Measurements from ENCODE around the gene PBX3. TPM values are rescaled to one million over a fixed set of nuclear protein-coding genes. Genes with fewer than 3 reads are reported as not detected.

The PBX3 gene
- total RNA-seq, 1 experiment from 2014 or later = 46.0 TPM

- H3K23me2 ChIP-seq (ENCODE audit: insufficient read length, low read depth, low read length, poor library complexity, severe bottlenecking) = peaks cover 10% of the 10 kb centered on the region
- no peak overlapping the region for H4K5ac ChIP-seq (ENCODE audit: insufficient read length, low read depth, low read length)
- no peak overlapping the region for H3K27ac ChIP-seq (ENCODE audit: insufficient read length, low read depth, low read length)
- H3K56ac ChIP-seq (ENCODE audit: insufficient read length, low read depth, low read length) = no peak overlapping the region
- H4K20me1 ChIP-seq (ENCODE audit: control insufficient read depth, insufficient read depth, insufficient read length) = no peaks in the 10 kb centered on the region
- no peak overlapping the region for H2BK5ac ChIP-seq (ENCODE audit: insufficient read length, low read length)
- no peak overlapping the region for H2BK120ac ChIP-seq (ENCODE audit: low read depth, low read length, poor library complexity, severe bottlenecking)
- no peak overlapping the region for H2AK5ac ChIP-seq (ENCODE audit: insufficient read length, low read length)
- H3K23ac ChIP-seq (ENCODE audit: insufficient read length, low read depth, low read length) = no peak overlapping the region
- H3K79me2 ChIP-seq (ENCODE audit: insufficient read depth, low read length) = no peaks in the 10 kb centered on the region
- no CpG with 5 or more reads among the region's 3 CpGs for WGBS (ENCODE audit: extremely low coverage, insufficient read length, low lambda C conversion rate)
- no peak overlapping the region for H3K9ac ChIP-seq (ENCODE audit: extremely low read depth, insufficient read length, low read length)
- peak overlapping the region in 1 of 3 experiments; percentile 96; a peak in 2 of 7 replicates for H3K27ac Mint-ChIP-seq
- H3K4me1 Mint-ChIP-seq = peaks cover 73 to 80% of the 10 kb centered on the region in 2 experiments
- no peak overlapping the region for H4K8ac ChIP-seq (replicated peaks; ENCODE audit: insufficient read length, low read depth, low read length)
- no peaks in the 10 kb centered on the region for H3K79me1 ChIP-seq (ENCODE audit: insufficient read depth, low read depth, low read length, poor library complexity, severe bottlenecking)
- no peak overlapping the region for H2BK15ac ChIP-seq (ENCODE audit: low read depth, low read length)
- H3K4me2 ChIP-seq (ENCODE audit: insufficient read depth, insufficient read length, low read length) = no peak overlapping the region
- H3K27me3 Mint-ChIP-seq (ENCODE audit: low read depth) = no peaks in the 10 kb centered on the region
- peak overlapping the region; percentile 26 to 31; a peak in 2 of 5 replicates for H3K4me3 Mint-ChIP-seq
- H2BK20ac ChIP-seq (ENCODE audit: low read depth, low read length, poor library complexity, severe bottlenecking) = no peak overlapping the region
- H3K18ac ChIP-seq (ENCODE audit: insufficient read length, low read depth, low read length) = no peak overlapping the region
- no peak for DNase-seq
- no peak overlapping the region for H4K91ac ChIP-seq (ENCODE audit: insufficient read length, low read depth, low read length)
- H2AFZ ChIP-seq (ENCODE audit: low read length) = no peak overlapping the region
- no peaks in the 10 kb centered on the region for H3K27me3 ChIP-seq (ENCODE audit: insufficient read depth, low read length)
- H2BK12ac ChIP-seq (ENCODE audit: insufficient read length, low read depth, low read length) = no peak overlapping the region
- H3T11ph ChIP-seq (ENCODE audit: low read length) = no peak overlapping the region
- H3K4ac ChIP-seq (ENCODE audit: low read depth, low read length) = no peak overlapping the region
- H3K4me1 ChIP-seq (ENCODE audit: insufficient read depth, low read length) = peaks cover 5% of the 10 kb centered on the region; the same call in 1 of the 2 replicates
- H3K36me3 Mint-ChIP-seq (ENCODE audit: insufficient read depth in 1 of 3, low read depth in 3 of 3) = peaks cover 10 to 18% (median 11%) of the 10 kb centered on the region in 3 experiments; a peak in 6 of 7 replicates
- H3K9me3 Mint-ChIP-seq = no peaks in the 10 kb centered on the region; a peak in 1 of 5 replicates
- no peak overlapping the region for H3K14ac ChIP-seq (ENCODE audit: insufficient read depth, low read length)
- TF ChIP-seq CTCF (conservative IDR thresholded peaks at IDR 0.05) = no peak
- no peaks in the 10 kb centered on the region for H3K9me3 ChIP-seq (ENCODE audit: control insufficient read depth, low read depth, low read length)
These were observed 5.0 kb downstream of the PBX3 start for GRCh38 chr9:125752070-125752628.
